COR-L47 (cell line): Measurements from ENCODE around the gene ZNF385D.

Experiments used
- DNase-seq: peaks from one replicate; lab custom pipeline; 2025; lab: John Stamatoyannopoulos, UW

Gene ZNF385D

DNA sequence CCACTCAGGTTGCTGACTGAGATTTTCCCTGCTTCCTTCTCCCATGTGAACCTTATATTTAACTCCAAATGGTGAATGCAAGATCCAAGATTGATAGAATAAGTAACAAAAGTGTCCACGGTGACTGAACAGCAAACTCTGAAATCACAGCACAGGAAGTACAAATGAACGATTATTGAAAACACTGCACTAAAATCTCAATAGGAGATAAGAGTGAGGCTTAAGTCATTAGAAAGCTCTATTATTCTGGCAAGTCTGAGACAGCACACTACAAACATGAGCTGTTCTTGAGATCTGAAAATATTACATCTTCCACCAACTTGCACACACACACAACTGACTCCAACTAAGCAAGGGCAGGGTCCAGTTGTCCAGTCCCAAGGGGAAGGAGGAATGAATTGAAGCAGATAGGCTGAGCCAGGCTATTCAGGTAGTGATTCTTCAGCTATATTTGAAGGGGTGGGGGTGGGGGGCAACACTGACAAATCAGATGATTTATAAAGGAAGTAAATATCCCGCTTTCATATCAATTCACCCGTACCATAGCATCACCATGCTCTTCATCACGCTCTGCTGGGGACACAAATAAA, 2.9 kb downstream of the ZNF385D start:
- no peak for DNase-seq

DNA sequence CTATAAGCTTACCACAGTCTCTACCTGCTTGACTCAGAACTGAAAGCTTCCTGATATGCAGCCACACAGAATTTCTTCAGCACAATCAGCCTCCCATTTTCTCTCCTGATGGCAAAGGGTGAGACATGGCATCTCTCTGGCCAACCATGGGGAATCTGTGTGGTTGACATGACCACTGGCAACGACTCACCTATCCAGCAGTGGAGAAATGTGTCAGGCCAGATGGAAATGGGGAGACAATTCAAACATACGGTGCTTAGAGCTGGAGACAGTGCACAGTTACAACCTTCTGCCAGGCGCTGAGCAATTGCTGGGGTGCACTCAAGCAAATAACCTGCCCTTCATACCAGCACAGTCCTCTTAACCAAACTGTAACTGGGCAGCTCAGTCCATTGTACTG, 3.6 kb downstream of the ZNF385D start:
- no peak for DNase-seq

DNA sequence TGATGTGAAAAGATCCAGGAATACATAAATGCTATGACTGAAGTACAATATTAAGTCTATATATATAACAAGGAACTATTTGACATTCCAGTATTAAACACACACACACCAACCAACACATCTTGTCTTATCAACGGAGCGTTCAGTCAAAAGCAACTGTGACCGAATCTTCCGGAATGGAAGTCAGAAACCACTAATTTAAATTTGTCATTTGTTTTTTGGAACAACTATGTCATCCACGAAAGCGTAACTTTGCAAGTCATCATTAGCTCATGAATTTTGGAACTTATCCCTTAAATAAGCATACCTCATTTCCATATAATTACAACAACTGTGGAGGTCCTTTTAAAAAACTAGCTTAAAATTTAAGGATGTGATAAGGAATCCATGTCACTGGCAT, 5.0 kb downstream of the ZNF385D start:
- no peak for DNase-seq

DNA sequence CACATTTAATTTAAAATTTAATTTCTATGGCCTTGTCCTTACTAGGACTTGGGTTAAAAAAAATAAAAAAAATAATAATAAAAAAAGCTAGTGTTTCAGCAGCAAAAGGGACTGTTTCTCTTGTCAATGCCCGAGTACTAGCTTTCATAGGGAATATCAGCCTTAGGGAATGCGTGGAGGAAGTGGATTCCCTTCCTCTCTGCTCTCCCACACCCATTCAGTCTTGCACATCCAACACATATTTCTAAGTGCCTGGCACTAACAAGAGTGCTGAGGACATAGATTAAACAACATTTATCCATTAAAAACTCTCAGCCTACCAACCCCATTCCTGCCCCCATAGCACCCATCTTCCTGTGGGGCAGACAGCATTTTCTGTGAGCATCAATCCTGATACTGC, 6.2 kb downstream of the ZNF385D start:
- DNase-seq, result no peak

DNA sequence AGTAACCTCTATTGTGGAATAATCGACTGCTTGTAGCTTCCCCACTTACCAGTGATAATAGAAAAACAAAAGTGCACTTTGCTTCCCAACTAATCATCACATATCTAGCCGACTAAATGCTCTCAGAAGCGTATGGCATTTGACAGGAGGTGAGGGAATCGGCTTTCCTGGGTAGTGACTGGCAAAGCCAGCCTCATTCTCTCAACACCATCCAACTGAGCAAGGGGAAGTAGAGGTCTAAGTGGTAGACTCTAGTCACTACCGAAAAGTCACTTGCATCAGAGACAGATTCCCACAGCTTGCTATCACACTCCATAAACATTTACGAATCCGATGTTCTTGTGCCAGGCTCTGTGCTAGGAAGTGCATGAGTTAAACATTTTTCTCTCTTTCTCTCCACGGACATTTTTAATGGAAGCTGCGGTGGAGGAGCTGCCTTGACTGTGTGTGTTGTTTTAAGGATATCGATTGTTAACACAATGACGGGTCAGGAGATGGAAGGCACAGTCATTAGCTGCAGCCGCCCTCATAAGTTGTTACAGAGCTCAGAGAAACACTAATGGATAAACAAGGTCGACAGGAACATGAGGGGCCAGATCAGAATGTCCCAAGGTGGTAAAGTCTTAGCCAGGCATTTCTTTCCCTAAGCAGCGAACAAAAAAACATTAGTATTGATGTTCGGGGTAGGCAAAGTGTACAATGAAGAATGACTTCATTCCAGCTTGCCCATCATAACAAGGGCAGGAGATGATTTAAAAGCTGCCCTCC, 11.9 kb downstream of the ZNF385D start:
- DNase-seq, result no peak

DNA sequence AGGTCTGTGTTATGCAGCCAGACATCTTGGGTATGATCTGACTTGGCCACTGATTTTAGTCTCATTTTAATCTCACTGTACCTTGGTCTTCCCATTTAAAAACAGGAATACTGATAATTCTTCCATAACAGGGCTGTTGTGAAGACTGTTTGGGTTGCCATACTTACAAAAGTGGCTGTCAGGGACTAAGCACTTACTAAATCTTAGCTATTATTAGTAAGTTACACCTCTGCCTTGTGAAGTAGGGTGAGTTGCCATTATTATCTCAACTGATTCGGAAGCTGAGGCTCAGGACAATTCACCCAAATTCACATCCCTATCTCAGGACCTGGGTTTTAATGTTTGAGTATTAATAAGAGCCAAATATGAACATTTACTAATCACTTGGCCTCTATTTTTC, 12.7 kb downstream of the ZNF385D start:
- DNase-seq, result no peak

DNA sequence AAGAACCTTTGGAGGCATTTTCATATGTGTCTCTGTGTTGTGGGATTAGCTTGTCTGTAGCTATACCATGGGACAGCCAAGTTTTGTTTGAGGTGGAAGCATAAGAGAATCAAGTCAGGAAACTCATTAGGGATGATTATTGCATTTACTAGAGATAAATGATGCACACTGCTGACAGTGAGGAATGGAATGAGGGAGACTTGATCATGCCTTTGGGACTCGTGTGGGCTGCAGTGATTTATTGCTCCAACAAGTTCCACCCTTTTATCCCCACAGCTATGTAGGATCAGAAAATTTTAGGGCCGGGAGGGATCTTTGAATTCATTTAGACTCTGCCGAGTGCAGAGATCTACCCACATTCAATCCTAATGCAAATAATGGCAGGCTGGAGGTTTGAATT, 16.3 kb downstream of the ZNF385D start:
- no peak for DNase-seq

DNA sequence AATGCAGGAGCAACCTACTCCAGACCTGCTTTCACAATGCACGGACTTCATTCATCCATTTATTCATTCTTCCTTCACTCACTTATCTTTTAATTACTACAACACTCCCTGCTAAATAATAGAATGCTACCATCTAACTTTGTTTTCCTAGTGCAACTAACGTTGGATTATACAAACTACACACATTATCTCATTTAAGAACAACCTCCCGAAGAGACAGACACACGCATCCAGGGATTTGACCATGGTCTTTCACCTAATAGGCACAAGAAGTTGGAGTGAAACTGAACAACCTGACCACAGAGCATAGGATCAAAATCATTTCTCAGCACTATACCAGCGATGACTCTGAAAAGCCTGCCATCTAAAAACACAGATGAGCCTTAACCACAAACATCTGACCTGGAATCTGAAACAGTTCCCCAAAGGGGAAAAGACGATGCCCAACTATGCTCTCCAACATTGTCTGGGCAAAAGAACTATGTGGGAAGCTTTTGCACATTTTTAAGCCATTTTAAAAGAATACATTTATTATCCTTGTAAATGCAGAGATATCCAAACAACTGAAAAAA, 21.0 kb downstream of the ZNF385D start:
- DNase-seq, result no peak

DNA sequence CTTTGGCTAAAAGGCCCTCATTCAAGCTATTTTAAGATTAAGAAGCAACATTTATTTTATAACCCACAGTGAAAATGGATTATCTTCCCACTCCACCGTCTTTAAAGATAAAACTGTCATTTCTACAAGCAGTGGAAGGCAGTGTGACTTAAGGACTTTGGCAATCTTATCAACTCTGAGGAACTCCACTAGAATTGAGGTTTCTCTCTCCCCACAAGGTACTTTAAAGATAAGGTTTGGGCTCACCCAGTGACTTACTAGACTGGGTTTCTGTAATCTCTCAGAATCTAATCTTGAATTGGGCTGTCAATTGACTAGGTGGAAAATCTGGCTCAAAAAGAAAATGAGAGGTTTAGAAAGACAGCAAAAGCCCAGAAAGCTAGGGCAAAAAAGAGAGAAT, 21.7 kb downstream of the ZNF385D start:
- DNase-seq, result no peak

DNA sequence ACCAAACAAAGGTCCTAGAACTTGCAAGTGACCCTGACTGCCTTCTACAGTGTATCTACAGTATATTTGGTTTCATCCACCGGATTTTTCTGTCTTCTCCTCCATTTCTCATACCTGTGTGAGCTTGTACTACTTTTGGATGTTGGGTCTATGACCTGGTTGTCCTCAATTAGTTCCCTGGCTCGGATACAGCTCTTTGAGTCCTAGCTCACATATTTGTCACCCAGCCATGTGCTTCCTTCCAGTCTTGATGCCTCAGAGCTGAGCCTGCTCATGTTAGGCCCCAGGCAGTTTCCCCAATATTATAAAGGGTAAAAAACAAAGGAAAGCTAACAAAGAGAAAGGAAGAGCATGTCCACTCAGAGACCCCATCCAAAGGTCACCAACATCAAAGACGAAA, 28.2 kb downstream of the ZNF385D start:
- no peak for DNase-seq

DNA sequence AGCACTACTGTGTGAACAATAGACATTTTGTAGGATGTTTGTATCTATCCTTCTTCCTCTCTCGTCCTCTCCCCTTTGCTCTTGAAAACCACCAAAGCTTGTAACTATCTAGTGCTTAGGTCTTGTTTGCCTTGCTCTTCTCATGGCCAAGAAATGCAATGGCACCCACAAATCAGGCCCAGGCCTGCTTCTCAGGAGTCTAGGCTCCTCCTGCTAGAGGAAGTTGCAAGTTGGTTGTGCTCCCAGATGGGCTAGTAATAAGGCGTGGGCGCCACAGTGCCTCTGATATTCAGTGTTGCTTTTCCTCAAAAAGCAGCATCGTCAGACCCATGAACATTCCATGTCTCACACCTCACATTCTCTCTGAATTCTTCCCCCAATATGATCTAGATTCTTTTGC, 28.7 kb downstream of the ZNF385D start:
- no peak for DNase-seq

DNA sequence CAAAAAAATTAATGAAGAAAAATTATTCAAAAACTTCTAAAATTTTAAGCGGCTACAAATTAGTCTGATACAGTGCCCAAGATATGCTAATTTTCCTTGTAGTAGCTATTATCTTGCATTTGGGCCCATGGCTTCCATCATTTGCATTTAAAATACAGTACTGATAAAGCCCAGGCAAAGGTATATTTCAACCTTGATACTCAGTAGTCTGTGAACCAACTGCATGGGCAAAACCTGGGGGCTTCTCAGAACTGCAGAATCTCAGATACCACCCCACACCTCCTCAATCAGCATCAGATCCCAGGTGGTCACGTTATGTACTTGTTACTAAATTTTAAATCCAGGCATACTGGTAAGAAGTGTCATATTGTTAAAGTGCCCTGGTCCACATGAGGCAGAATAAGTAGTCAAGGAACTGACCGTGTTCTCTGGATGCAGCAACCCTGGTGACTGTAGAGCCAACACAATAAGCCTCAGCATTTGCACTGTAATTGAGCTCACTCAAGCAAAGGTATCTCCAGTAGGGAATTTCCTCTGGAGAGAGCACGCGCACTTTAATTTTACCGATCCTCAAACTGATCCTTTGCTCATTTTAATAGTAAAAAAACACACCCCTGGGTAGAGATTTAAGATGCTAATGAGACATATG, 31.9 kb downstream of the ZNF385D start:
- no peak for DNase-seq

DNA sequence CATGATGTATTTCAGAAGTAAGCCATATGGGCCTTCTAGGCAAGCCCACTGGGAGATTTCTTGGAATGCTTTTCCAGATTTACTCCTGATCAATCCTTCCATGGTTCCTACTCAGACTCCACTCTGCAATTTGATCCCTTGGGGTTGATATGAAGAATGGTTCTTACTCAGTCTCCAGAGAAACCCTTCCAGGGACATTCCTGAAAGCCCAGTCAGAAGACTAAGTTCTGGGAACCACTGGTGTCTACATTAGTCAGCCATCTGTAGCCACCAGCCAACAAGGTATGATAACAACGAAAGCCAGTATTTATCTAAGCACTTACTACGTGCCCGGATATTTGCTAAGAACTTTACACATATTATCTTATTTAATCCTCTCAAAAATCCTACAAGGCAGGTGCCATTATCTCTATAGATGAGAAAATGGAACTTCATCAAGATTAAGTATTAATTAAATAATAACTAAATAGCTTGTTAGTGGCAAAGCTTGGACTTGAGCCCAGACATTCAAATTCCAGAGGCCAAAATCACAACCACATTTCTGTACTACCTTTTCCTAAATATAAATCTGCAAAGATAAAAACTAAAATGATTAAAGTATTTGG, 32.7 kb downstream of the ZNF385D start:
- no peak for DNase-seq

DNA sequence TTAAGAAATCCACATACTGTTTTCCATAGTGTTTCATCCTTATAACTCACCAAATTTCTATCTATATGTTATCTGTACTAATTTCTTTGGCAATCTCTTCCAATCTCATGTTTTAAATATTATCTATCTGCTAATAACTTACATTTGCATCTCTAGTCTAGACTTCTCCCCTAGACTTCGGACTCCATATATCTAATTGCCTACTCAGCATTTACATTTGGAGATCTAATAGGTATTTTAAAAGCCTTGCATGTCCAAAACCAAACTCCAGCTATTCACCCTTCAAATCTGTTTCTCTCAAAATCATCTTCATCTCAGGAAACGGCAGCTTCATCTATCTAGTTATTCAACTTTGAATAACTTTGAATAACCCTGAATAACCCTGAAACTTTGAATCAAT, 35.3 kb downstream of the ZNF385D start:
- DNase-seq, result no peak

DNA sequence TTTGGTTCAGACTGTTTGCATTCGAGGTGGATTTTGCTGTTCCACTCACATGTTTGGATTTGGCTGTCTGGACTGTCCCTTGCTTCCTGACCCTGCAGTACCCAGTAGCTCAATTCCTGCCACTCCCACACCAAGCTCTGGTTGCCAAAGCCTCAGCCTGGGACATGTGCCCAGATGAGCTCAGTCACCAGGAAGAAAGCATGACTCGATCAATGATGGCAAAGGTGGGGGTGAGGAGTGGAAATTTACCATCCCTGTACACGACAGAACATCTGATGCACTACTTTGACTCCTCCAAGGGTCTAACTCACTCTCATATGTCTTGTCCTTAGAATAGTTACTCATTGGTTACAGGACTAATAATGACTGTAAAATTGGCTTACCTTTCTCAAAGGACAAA, 45.2 kb downstream of the ZNF385D start:
- DNase-seq, result no peak

DNA sequence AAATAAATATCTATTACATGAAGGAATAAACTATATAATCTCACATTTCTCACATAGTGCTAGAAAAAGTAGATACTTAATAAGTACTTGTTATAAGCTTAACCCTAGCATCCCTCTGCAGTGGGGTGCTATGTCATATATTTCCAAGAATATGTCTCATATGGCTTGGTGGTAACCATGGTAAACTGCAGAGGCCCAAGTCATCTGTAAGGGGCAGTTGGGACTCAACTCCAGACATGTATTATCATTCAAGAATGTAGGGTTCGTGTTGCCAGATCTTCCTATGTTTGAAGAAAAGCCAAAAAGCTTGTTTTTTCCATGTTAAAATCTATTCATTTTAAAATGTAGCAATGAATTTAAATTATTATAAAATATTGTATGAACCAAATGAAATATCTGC, 46.2 kb downstream of the ZNF385D start:
- no peak for DNase-seq

DNA sequence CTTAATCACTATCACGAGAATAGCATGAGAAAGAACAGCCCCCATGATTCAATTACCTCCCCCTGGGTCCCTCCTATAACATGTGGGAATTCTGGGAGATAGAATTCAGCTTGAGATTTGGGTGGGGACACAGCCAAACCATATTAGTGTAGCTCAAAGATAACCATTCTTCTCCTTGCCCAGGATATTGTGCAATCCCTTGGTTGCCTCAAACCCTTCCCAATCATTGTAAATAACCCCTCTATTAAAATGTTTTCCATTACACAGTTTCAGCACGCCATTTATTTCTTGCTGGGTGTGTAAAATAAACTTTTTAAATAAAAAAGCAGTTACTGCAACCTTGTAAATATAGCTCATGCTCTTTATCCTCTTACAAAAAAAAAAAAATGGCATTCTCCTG, 47.7 kb downstream of the ZNF385D start:
- no peak for DNase-seq

DNA sequence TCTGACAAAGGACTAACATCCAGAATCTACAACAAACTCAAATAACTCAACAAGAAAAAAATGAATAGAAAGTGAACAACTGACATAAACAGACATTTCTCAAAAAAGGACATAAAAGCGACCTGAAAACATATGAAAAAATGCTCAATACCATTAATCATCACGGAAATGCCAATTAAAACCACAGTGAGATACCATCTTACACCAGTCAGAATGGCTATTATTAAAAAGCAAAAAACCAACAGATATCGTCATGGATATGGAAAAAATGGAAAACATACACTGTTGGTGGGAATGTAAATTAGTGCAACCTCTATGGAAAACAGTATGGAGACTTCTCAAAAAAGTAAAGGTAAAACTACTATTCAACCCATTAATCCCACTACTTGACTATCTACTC, 53.3 kb downstream of the ZNF385D start:
- no peak for DNase-seq

DNA sequence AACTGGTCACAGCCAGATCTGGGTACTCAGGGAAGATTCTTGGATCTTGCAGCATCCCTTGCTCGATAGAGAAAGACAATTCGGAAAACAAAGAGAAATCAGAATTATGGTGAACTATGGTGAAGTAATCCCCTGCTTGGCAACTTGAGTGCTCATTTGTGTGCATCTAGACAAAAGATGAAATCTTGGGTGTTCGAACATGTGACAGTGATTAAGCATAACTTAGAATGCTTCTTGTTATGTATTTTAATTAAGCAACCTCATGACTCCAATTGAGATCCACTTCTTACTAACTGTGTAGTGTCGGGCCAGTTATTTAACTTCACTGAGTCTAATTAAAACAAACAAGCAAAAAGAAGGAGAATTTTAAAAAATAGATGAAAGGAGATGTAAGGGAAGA, 56.5 kb downstream of the ZNF385D start:
- DNase-seq, result no peak

DNA sequence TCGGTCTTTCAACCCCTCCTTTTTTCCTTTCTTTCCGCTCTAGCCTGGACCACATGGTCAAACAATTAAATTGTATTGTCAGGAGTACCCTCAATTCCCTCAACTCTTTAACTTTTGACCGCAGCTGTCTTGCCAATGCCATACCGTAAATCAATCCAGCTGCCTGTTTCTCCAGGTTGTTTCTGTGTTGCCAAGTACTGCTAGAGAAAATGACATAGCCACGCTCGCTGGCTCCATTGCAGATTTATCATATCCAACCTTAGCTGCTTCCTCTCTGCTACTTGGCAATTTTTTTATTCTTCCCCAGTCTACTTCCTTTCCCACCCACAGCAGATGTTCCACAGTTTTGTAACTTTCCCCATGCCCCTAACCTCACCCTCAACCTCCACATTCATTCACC, 60.0 kb downstream of the ZNF385D start:
- no peak for DNase-seq

DNA sequence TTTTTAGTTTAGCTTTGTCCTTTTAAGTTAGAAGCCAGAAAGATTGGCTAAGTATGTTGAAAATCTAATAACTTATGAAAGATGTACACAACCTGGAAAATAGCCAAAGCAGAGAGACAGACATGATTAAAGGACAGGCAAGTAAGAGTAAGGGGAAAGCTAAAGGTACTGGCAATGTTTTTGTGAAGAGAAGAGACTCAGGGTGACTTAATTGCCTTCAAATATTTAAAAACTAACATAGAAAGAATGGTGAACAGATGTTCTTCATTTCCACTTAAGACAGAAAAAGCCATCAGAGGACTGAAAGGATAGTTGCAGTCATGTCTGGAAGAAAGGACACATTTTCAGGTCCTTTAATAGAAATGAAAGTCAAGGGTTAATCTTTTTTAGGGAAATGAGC, 68.8 kb downstream of the ZNF385D start:
- no peak for DNase-seq

DNA sequence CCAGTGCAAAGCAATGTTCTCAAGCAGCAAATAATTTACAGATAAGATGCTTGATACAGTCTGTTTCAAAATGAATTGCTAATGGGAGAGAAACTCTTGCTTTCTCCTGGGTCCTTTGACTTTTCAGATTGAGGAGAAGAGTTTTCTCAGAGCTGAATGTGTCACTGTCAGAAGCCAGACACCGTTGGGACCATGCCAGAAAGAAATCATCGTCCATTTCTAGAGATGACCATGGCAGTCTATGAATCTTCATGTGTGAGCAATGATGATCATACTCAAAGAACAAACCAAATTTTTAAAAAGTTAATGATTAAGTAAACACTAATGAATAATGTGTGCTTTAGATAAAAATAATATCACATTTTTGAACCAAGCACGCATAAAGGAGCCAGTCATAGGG, 77.6 kb downstream of the ZNF385D start:
- no peak for DNase-seq

DNA sequence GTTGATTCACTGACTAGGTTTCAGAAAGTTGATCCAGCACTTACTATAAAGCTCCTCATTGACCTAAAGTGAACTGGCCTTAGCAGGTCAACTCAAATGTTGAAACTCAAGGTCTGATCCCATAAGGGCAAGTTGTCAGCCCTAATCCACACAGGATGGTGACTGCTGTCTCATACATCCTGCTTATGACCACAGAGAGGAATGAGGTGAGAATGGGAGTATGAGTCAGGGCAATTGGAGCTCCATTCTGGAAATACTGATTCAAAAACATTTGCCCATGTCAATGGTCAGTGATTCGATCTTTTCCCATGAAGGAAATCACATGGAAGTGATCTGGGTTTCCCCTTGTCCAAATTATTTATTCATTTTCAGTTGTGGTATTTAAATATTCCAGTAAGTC, 78.7 kb downstream of the ZNF385D start:
- DNase-seq, result no peak
